GM21737 (cell line): ENCODE results near the gene EGF.
"Not testable (repeated sequence)": the region's sequence is repeated elsewhere in the genome, so short reads cannot be mapped to it uniquely, and the experiment has no call there.

Source experiments
- ATAC-seq: cut with Tn5 transposase; IDR thresholded peaks from one replicate; pipeline ENCODE4 v1.9.1; 2021; ENCODE audit warnings: mild to moderate bottlenecking, moderate library complexity; ENCODE audit not compliant: unreplicated experiment

Gene EGF

DNA sequence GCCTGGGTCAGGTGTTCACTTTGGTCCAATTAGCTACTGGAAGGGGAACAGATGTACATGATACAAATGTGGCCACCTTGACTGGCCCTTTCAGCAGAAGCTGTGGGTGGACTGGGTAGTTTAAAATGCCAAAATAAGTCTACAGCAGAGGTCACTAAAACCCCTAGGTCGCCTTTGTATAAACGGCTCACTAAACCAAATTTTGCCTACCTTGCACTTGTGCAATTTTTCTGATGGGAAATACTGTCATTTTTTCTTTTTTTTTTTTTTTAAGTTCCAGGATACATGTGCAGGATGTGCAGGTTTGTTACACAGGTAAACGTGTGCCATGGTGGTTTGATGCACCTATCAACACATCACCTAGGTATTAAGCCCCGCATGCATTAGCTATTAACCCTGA is 109.8 kb downstream of the EGF start:
- ATAC-seq: no peak

DNA sequence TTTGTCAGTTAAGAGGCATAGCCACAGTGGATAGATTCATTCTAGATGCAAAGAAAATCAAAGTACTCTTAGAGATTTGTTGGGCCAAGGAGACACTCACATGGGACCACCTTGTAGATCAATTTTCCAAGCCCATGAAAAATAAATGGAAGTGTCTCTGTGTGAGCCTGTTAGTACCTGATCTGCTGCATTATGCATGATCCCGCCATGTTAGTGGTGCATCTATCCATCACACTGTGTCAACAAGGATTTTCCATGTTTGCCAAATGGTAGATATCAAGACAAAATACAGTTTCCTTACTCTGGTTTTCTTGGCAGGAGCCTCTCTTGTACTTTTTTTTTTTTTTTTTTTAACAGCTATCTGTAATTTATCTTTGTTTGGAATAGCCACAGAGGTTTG is 112.4 kb downstream of the EGF start:
- ATAC-seq: no peak

DNA sequence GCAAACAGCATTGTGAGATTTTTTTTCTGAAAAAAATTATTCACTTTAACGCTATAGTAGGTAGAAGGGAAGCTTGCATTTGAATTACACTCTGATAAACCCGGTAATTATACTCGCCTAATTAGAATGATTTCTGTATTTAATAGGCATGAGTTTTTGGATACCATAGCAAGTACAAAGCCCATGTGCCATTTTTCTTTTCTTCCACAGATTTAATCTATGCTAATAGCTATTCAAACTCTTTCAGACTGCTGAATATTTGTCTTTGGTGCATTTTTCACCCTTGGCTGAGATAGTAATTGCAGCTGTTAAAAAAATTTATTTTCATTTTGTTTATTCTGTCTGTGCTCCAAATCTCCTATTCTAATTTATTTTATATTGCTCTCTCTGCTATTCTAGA is 113.0 kb downstream of the EGF start:
- no peak for ATAC-seq

DNA sequence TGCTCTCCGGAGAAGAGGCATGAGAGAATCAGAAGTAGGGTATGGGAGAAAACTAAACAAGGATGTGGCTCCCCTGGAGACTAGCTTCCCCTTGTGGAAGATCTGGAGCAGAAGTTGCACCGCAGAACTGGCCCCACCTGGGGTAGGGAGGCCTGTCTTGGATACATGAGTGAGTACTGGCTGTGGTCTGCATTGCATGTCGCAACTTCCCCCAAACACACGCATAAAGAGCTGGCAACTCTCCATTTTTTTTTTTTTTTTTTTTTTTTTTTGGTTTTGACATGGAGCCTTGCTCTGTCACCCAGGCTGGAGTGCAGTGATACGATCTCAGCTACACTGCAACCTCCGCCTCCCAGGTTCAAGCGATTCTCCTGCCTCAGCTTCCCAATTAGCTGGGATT is 119.9 kb downstream of the EGF start:
- ATAC-seq: no peak

DNA sequence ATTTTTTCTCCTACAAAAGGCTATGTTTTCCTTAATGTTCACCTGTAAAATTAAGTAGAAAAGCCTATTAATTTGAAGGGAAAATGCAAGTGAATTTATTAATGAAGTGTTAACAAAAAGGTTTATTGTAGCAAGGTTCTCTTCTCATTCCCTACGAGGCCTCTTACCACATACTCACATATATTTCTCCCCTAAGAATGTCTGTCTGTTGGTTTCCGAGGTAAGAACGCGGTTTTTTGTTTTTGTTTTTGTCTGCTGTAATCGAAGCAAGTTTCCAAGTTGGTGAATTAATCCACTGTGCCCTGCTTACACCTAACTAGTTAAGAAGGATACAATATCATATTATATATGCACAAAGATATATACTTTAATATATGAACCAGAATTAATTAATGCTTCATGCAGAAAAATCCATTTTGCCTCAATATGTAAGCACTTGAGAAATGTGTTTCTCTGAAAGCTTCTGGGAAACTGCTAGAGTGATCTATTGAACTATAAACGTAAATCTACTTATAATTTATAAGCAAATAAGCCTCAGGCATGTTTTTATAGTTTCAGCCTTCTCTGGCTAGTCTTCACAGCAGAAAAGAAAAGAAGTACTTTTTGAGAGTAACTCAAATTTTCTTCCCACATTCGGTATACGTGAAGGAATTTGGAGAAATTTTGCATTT is 120.8 kb downstream of the EGF start:
- ATAC-seq: no peak

GRCh38 chr4:110034026-110034393 is 121.3 kb downstream of the EGF start:
- peak; percentile 95 for ATAC-seq

DNA sequence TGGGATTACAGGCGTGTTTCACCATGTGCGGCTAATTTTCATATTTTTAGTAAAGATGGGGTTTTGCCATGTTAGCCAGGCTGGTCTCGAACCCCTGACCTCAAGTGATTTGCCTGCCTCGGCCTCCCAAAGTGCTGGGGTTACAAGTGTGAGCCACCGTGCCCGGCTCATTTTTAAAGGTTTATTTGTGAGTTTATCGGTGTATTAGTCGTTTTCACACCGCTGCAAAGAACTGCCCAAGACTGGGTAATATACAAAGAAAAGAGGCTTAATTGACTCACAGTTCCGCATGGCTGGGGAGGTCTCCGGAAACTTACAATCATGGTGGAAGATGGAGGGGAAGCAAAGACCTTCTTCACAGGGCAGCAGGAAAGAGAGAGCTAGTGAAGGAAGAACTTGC is 126.5 kb downstream of the EGF start:
- ATAC-seq: not testable (repeated sequence)

DNA sequence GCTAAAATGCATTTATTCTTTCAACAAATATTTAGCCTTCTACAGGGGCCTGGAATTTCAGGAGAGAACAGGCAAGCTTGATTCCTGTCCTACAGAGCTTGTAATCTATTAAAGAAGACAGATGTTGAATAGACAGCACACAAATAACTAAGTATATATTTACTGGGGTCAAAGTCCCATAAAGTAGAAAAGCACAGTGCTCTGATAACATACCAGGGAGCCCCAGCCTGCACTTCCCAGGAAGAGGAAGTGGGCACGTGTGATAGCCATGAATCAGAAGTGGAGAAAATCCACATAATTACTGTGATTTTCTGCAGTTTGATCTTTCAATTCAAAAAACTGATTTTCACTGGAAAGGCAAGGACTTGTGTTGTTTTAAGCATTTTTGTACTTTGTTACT is 129.1 kb downstream of the EGF start:
- no peak for ATAC-seq

DNA sequence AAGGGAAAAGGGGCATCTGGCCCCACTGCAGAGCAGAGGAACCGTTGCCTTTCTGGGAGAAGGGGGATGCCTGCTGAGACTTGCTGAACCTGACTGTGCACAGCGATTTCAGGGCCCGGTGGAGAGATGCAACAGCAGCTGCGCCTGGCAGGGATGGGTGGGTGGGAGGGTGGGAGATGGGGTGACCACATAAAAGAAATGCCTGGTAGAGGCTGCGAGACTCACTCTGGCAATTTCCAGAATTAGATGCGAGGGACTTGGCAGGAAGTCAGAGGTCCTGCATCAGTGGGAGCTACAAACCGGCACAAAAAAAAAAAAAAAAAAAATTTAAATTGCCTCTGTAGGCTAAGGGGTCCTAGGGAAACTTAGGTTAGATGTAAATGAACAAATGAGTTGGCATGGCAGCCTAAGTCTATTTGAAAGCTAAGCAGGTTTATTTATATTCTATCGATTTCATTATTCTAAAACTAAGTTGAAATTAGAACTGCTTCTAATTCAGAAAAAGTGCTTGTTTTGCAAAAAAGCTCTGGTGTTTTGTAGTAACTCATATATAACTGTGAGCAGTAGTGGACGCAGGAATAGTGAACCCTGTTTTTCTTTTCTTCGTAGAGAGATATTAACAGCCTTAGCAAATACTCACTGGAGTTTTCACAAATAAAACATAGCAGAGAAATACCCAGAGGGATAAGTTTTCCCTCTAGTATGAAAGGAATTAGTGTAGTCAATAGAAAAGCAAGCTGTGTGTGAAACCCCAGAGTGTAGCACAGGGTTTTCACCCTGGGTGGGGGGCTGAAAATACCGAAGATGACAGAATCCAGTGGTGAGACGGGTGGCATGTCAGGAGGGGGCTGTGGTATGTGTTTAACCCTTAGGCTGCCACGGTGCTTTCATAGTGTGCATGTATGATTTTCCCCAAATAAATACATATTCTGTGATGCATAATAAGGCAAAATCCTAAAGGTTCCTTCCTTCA is 130.1 kb downstream of the EGF start:
- no peak for ATAC-seq

GRCh38 chr4:110046588-110047049 is 133.9 kb downstream of the EGF start:
- ATAC-seq: no peak

- ATAC-seq: no peak
These were observed 137.6 kb downstream of the EGF start for GRCh38 chr4:110049951-110050925.

DNA sequence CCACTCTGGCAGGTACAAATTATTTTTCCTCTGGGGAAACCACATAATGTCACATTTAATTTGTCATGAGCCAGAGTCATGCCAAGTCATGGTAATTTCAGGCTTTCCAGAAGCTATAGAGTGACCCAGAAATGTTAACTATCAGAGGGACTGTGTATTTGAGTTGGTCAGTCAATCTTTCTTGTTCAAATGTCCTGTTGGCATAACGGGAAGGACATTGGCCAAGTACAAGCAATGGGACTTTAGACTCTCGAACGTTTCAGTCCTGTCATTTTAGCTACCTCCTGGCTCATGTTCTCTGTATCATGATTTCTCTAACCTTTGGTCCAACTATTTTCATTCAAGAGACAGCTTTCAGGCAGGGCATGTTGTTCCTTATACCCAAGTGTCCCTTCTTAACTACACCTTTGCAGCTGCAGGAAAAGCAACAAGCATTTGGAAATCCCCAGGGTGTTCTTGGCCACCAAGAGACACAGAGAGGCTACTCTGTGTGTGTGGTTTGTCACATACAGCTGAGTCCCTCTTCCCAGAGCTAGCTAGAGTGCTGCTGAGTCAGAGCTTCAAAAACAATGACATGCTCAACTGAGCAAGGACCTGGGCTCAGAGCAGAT is 142.6 kb downstream of the EGF start:
- ATAC-seq: peak; percentile 70

GRCh38 chr4:110058677-110059076 is 146.0 kb downstream of the EGF start:
- ATAC-seq: no peak

DNA sequence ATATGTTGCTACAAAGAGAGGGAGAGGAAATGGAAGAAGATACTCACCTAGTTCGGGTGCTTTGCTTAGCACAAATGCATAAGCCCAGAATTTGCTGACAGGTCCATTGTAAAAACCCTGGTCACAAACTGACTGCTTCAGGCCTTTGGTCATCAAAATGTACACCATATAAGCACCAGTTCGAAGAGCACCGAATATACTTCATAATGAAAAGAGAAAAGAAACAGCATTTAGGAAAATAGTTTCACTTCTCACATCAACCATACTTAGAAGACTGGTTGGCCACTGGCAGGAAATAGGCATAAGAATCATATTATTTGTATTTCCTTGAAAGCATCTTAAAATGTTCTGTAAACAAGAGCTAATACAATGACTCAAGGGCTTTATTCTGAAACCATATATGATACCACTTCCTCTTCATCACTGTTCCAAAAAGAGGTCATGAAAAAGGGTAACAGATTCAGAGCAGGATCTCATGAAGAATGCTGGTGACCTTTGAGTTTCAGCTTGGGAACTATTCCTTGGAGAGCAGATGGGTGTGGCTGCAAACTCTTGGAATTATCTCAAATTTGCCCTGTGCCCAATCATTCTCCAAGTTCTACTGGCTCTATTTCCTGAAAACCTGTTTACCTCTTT is 147.0 kb downstream of the EGF start:
- peak; percentile 86 for ATAC-seq

GRCh38 chr4:110061076-110061475 is 148.4 kb downstream of the EGF start:
- ATAC-seq: no peak
